K562 (cell line): ENCODE data around the gene SCN5A.

Source experiments
- ATF2 ChIP-seq: sonication (generic); formaldehyde crosslinking; IDR thresholded peaks from 2 replicates; pipeline ENCODE4 v1.8.1; 2022; ENCODE audit warnings: missing genetic modification reagents
- HNRNPH1 ChIP-seq: fragments of 200-400 bp; formaldehyde crosslinking; optimal IDR thresholded peaks from 2 replicates; pipeline ENCODE3; 2017; ENCODE audit warnings: low read depth, mild to moderate bottlenecking, low read length, moderate library complexity
- SIX5 ChIP-seq, 2 experiments: IDR thresholded peaks; 2 replicates each; pipeline ENCODE4 v1.6.1; 2011; ENCODE audit warnings: low read length in 2 of 2, borderline replicate concordance in 1 of 2, low read depth in 1 of 2, mild to moderate bottlenecking in 1 of 2, moderate library complexity in 1 of 2; ENCODE audit not compliant: insufficient read depth in 1 of 2
- TF ChIP-seq, protein P1 (sequence below): sonication (generic); formaldehyde crosslinking; IDR thresholded peaks from 2 replicates; pipeline ENCODE4 v1.8.1; 2023; ENCODE audit warnings: mild to moderate bottlenecking, missing genetic modification reagents

DNA sequence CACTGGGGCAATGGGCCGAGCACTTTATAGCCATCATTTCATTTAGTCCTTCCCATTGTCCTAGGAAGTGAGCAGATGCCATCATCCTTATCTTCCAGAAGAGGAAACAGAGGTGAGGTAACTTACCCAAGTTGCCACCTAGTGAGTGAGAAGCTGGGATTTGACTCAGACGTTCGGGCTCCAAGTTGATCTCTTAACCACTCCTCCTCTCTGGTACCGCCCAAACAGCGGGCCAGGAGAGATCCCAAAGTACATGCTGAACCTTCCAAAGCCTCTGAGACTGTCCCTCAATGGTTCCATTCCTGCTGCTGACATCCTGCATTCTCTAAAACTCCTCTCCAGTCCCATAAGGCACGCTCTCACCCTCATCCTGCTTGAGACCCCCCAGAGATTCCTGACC is 97.1 kb downstream of the SCN5A start:
- TF ChIP-seq, protein P1, sequence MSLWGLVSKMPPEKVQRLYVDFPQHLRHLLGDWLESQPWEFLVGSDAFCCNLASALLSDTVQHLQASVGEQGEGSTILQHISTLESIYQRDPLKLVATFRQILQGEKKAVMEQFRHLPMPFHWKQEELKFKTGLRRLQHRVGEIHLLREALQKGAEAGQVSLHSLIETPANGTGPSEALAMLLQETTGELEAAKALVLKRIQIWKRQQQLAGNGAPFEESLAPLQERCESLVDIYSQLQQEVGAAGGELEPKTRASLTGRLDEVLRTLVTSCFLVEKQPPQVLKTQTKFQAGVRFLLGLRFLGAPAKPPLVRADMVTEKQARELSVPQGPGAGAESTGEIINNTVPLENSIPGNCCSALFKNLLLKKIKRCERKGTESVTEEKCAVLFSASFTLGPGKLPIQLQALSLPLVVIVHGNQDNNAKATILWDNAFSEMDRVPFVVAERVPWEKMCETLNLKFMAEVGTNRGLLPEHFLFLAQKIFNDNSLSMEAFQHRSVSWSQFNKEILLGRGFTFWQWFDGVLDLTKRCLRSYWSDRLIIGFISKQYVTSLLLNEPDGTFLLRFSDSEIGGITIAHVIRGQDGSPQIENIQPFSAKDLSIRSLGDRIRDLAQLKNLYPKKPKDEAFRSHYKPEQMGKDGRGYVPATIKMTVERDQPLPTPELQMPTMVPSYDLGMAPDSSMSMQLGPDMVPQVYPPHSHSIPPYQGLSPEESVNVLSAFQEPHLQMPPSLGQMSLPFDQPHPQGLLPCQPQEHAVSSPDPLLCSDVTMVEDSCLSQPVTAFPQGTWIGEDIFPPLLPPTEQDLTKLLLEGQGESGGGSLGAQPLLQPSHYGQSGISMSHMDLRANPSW: no peak
- TF ChIP-seq HNRNPH1: no peak
- TF ChIP-seq SIX5 (IDR thresholded peaks at IDR 0.05; ENCODE audit: borderline replicate concordance in 1 of 2, insufficient read depth in 1 of 2, low read depth in 1 of 2, low read length in 2 of 2): no peak
- no peak for TF ChIP-seq ATF2 (CRISPR knock-in tag)
